Subcutaneous adipose tissue (tissue), 4 donors: Measurements from ENCODE around the gene UCMA. TPM values are rescaled to one million over a fixed set of nuclear protein-coding genes. Genes with fewer than 3 reads are reported as not detected.

ENCODE experiments used
- total RNA-seq, 4 donors: library from RNA; depleted of rRNA; stranded (reverse); fragments of >200 nt; gene quantifications; one replicate each; pipeline ENCODE4 v1.1.0, GENCODE V29; 2016
- TF ChIP-seq, protein P1 (sequence below): fragments of 450-650 bp; IDR thresholded peaks from one replicate; pipeline ENCODE4 v1.5.1; 2016; ENCODE audit warnings: low read depth, mild to moderate bottlenecking, control low read depth, antibody characterized with exemption, moderate library complexity

Gene UCMA
- total RNA-seq, 4 donors from 2014 or later: not detected

DNA sequence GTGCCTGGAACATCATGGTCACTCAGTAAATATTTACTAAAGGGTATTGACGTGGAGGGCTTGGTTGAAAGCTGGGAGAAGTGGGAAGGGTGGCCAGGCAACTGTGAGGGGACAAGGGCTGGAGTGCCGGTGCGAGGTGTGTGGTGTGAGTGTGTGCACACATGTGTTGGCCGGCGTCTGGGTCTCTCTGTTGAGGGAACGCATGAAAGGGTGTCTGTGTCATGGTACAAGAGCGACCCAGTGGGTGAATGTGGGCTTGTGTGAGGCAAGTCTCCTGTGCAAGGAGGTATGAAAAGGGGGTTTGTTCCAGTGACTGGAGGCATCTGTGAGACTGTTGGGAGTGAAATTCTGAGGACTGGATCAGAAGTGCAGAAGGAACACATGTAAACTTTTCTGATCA is 29.4 kb upstream of the UCMA start:
- TF ChIP-seq, protein P1, sequence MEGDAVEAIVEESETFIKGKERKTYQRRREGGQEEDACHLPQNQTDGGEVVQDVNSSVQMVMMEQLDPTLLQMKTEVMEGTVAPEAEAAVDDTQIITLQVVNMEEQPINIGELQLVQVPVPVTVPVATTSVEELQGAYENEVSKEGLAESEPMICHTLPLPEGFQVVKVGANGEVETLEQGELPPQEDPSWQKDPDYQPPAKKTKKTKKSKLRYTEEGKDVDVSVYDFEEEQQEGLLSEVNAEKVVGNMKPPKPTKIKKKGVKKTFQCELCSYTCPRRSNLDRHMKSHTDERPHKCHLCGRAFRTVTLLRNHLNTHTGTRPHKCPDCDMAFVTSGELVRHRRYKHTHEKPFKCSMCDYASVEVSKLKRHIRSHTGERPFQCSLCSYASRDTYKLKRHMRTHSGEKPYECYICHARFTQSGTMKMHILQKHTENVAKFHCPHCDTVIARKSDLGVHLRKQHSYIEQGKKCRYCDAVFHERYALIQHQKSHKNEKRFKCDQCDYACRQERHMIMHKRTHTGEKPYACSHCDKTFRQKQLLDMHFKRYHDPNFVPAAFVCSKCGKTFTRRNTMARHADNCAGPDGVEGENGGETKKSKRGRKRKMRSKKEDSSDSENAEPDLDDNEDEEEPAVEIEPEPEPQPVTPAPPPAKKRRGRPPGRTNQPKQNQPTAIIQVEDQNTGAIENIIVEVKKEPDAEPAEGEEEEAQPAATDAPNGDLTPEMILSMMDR: no peak

DNA sequence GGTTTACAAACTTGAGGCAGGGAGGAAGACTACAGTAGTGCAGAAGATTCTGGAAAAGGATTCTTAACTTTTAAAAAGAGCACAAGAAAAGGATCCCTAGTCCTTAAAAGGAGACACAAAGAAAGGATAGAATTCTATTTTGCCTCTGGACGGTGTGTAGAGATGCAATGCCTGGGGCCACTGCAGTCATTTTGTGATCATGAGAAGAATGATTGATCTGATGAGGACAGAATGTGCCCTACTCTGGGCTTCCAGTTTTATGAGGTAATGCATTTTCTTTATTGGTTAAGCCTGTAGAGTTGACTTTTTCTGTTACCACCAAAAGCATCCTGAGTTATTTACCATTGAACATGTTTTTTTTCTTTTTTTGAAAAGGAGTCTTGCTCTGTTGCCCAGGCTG is 28.3 kb upstream of the UCMA start:
- TF ChIP-seq, protein P1: no peak

DNA sequence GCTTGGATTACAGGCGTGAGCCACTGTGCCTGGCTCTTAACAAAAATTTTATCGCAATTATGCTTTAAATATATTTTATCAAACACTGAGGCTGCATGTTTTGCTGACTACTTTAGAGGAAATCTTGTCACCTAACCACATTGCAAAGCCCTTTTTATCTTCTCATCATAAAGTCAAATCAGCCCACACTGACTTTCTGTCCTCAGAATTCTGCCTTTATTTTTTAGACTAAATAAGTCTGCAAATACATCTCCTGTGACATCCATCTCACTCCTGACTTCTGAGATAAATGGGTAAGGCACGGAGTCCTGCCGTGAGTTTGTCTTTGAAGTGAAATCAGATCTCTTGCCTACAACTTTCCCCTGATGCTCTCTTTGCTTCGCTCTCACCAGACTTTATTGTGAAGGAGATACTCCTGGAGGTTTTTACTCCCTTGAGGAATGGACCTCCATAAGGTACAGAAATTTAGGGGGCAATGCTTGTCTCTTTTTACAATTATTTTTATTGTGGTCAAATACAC is 23.5 kb upstream of the UCMA start:
- TF ChIP-seq, protein P1: no peak

DNA sequence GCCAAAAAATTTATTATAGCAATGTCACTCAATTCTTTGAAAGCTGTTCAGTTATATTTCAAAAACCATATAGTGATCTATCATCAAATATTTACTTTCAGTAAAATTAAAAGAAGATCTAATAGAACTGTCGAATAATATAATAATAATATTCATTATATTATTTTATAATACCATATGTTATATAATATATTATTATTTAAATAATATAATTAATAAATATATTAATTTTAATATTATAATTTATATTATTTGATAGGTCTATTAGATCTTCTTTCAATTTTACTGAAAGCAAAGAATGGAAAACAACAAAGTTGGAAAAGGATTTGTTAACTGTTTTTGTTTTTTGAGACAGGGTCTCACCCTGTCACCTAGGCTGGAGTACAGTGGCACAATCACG is 22.5 kb upstream of the UCMA start:
- TF ChIP-seq, protein P1: no peak

DNA sequence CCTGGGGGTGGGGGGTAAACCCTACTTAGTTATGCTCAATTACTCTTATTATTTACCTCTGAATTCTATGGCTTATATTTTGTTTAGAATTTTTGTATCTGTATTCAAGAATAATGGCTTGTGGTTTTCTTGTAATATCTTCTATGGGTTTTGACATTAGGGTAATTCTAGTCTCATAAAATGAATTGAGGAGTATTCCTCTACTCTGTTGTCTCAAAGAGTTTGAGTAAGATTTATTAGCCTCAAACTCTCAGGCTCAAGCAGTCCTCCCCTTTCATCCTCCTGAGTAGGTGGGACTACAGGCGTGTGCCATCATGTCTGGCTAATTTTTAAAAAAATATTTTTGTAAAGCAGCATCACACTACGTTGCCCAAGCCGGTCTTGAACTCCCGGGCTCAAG is 19.6 kb upstream of the UCMA start:
- TF ChIP-seq, protein P1: no peak

DNA sequence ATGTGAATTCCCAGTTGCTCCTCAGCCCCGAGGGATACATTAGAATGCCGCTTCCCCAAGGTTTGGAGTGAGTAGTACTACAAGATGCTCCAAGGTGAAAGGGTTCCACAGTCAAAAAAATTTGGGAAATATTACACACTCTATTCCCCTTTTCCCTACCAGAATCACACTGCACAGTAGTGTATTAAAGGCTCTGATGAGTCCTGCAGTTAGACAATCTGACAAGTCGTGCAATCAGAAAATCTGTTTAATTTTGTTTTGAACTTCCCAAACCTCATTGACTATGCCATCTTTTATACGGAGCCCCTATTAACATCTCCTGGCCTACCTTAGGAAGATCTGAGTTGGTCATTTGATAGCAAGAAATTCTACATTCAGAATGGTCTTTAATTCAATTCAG is 13.6 kb upstream of the UCMA start:
- TF ChIP-seq, protein P1: no peak

DNA sequence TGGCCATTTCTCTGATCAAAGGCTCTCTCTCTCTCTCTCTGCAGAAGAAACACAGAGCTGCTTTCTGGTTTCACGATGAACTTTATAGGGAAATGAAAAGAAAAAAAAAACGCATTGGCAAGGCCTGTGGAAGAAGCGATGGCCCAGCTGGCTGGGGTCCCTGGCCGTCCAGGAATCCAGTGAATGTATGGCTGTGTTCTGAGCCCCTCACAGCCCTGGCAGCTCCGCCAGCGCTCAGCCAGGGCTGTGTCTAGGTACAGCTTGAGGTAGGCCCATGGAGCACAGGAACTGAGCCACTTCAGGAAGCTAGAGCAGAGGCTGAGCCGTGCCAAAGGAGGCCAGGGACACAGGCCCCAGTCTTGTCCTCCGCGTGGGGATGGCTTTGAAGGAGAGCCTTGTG is 13.1 kb upstream of the UCMA start:
- TF ChIP-seq, protein P1: no peak
